Measurements from ENCODE around the gene KCNMB2. TPM values are rescaled to one million over a fixed set of nuclear protein-coding genes. Genes with fewer than 3 reads are reported as not detected.

KCNMB2 gene
- polyA plus RNA-seq, 1 donor (not counting 4 experiments of a cell fraction or from before 2014, with no cell fraction given) = not detected

GRCh38 chr3:178810181-178810580, 273.9 kb downstream of the KCNMB2 start:
- Histone ChIP-seq H3K9me1 (ENCODE audit: control insufficient read depth, extremely low read depth, insufficient read depth, low read length) (no peaks in the 10 kb centered on the region), H3K36me3 (ENCODE audit: control insufficient read depth in 2 of 2, extremely low read depth in 1 of 2, insufficient read depth in 2 of 2, low read length in 2 of 2) (no peaks in the 10 kb centered on the region), H3K4me3 (ENCODE audit: control insufficient read depth in 2 of 3, extremely low read depth in 1 of 3, insufficient read depth in 2 of 3, low read depth in 1 of 3, low read length in 3 of 3) (no peak overlapping the region), H3K79me2 (ENCODE audit: control insufficient read depth, insufficient read depth, low read length) (no peaks in the 10 kb centered on the region), H3K4me2 (ENCODE audit: control insufficient read depth, extremely low read depth, insufficient read depth, low read depth, low read length) (no peak overlapping the region), H2AFZ (ENCODE audit: control insufficient read depth, low read length) (no peak overlapping the region), H3K27me3 (ENCODE audit: control insufficient read depth, extremely low read depth, insufficient read depth, low read length) (no peaks in the 10 kb centered on the region), H3K9me3 (ENCODE audit: control insufficient read depth, low read depth, low read length) (no peaks in the 10 kb centered on the region), H3K27ac (ENCODE audit: control insufficient read depth, insufficient read depth, low read length) (no peak overlapping the region), H3K9ac (ENCODE audit: control insufficient read depth, extremely low read depth, insufficient read depth, low read length) (no peak overlapping the region), H4K20me1 (ENCODE audit: control insufficient read depth, extremely low read depth, insufficient read depth, low read length) (no peaks in the 10 kb centered on the region), H3K4me1 (ENCODE audit: control insufficient read depth, extremely low read depth, insufficient read depth, low read length) (no peaks in the 10 kb centered on the region)
- DNase-seq (ENCODE audit: low read depth, low spot score) (no peak), FAIRE-seq (no peak)
- no peak for TF ChIP-seq CTCF (optimal IDR thresholded peaks at IDR 0.05 in 1 of 3, IDR thresholded peaks at IDR 0.05 in 1 of 3, conservative IDR thresholded peaks at IDR 0.05 in 1 of 3; ENCODE audit: extremely low read depth in 1 of 3, insufficient read depth in 2 of 3, low read length in 3 of 3)
- no peak for TF ChIP-seq EZH2 (IDR thresholded peaks at IDR 0.05; ENCODE audit: low read length)
- dilution Hi-C loops (cut with MboI; ENCODE audit: extremely low pct_ligation_motif_present, low sequenced_read_pairs) = no loop called here

GRCh38 chr3:178822722-178823121, 286.5 kb downstream of the KCNMB2 start:
- H3K79me2 ChIP-seq (ENCODE audit: control insufficient read depth, insufficient read depth, low read length) = no peaks in the 10 kb centered on the region
- no peak for DNase-seq (ENCODE audit: low read depth, low spot score)
- TF ChIP-seq CTCF (optimal IDR thresholded peaks at IDR 0.05 in 1 of 3, IDR thresholded peaks at IDR 0.05 in 1 of 3, conservative IDR thresholded peaks at IDR 0.05 in 1 of 3; ENCODE audit: extremely low read depth in 1 of 3, insufficient read depth in 2 of 3, low read length in 3 of 3) (no peak), EZH2 (IDR thresholded peaks at IDR 0.05; ENCODE audit: low read length) (no peak)
- no peak overlapping the region for H3K9ac ChIP-seq (ENCODE audit: control insufficient read depth, extremely low read depth, insufficient read depth, low read length)
- dilution Hi-C loops (cut with MboI; ENCODE audit: extremely low pct_ligation_motif_present, low sequenced_read_pairs) = no loop called here
- H3K4me3 ChIP-seq (ENCODE audit: control insufficient read depth in 2 of 3, extremely low read depth in 1 of 3, insufficient read depth in 2 of 3, low read depth in 1 of 3, low read length in 3 of 3) = no peak overlapping the region
- no peaks in the 10 kb centered on the region for H3K9me1 ChIP-seq (ENCODE audit: control insufficient read depth, extremely low read depth, insufficient read depth, low read length)
- no peaks in the 10 kb centered on the region for H3K9me3 ChIP-seq (ENCODE audit: control insufficient read depth, low read depth, low read length)
- no peaks in the 10 kb centered on the region for H3K4me1 ChIP-seq (ENCODE audit: control insufficient read depth, extremely low read depth, insufficient read depth, low read length)
- H3K27me3 ChIP-seq (ENCODE audit: control insufficient read depth, extremely low read depth, insufficient read depth, low read length) = no peaks in the 10 kb centered on the region
- H3K36me3 ChIP-seq (ENCODE audit: control insufficient read depth in 2 of 2, extremely low read depth in 1 of 2, insufficient read depth in 2 of 2, low read length in 2 of 2) = no peaks in the 10 kb centered on the region
- H3K4me2 ChIP-seq (ENCODE audit: control insufficient read depth, extremely low read depth, insufficient read depth, low read depth, low read length) = no peak overlapping the region
- no peak overlapping the region for H3K27ac ChIP-seq (ENCODE audit: control insufficient read depth, insufficient read depth, low read length)
- H4K20me1 ChIP-seq (ENCODE audit: control insufficient read depth, extremely low read depth, insufficient read depth, low read length) = no peaks in the 10 kb centered on the region
- FAIRE-seq = no peak
- no peak overlapping the region for H2AFZ ChIP-seq (ENCODE audit: control insufficient read depth, low read length)

All from keratinocyte (primary cell).